HepG2 (cell line): ENCODE data around the gene GAL3ST2. TPM values are rescaled to one million over a fixed set of nuclear protein-coding genes. Genes with fewer than 3 reads are reported as not detected.

Source experiments
- HNRNPH1 ChIP-seq: fragments of 200-400 bp; formaldehyde crosslinking; optimal IDR thresholded peaks from 2 replicates; pipeline ENCODE3; 2017; ENCODE audit warnings: mild to moderate bottlenecking, low read depth, low read length
- HNRNPK ChIP-seq: fragments of 200-400 bp; formaldehyde crosslinking; IDR thresholded peaks from 2 replicates; pipeline ENCODE4 v1.6.1; 2018; ENCODE audit warnings: low read length, low read depth, moderate library complexity, mild to moderate bottlenecking; ENCODE audit not compliant: poor library complexity, severe bottlenecking
- KDM2A ChIP-seq: sonication (generic); formaldehyde crosslinking; IDR thresholded peaks from 2 replicates; pipeline ENCODE4 v1.4.0; 2020; ENCODE audit warnings: low read depth, missing genetic modification reagents, borderline replicate concordance
- MAF1 ChIP-seq: sonication (generic); formaldehyde crosslinking; IDR thresholded peaks from 2 replicates; pipeline ENCODE4 v1.5.0; 2020; ENCODE audit warnings: missing genetic modification reagents, borderline replicate concordance
- NCOA1 ChIP-seq: sonication (generic); formaldehyde crosslinking; IDR thresholded peaks from 2 replicates; pipeline ENCODE4 v1.9.0; 2021; ENCODE audit warnings: missing genetic modification reagents
- POGZ ChIP-seq: sonication (generic); formaldehyde crosslinking; IDR thresholded peaks from 2 replicates; pipeline ENCODE4 v1.4.0; 2020; ENCODE audit warnings: mild to moderate bottlenecking, missing genetic modification reagents
- RBM22 ChIP-seq: fragments of 200-400 bp; formaldehyde crosslinking; optimal IDR thresholded peaks from 2 replicates; pipeline ENCODE3; 2017; ENCODE audit warnings: mild to moderate bottlenecking, low read length, moderate library complexity
- SP2 ChIP-seq: sonication (generic); formaldehyde crosslinking; IDR thresholded peaks from 2 replicates; pipeline ENCODE4 v1.5.1; 2020; ENCODE audit warnings: mild to moderate bottlenecking, missing genetic modification reagents
- ZNF263 ChIP-seq: sonication (generic); formaldehyde crosslinking; IDR thresholded peaks from 2 replicates; pipeline ENCODE4 v1.4.0; 2020; ENCODE audit warnings: missing genetic modification reagents
- ZNF274 ChIP-seq: sonication (generic); formaldehyde crosslinking; IDR thresholded peaks from 2 replicates; pipeline ENCODE4 v1.5.1; 2020; ENCODE audit warnings: mild to moderate bottlenecking, missing genetic modification reagents
- ZNF343 ChIP-seq: sonication (generic); formaldehyde crosslinking; IDR thresholded peaks from 2 replicates; pipeline ENCODE4 v1.4.0; 2020; ENCODE audit warnings: mild to moderate bottlenecking, missing genetic modification reagents
- ZNF510 ChIP-seq: sonication (generic); formaldehyde crosslinking; IDR thresholded peaks from 2 replicates; pipeline ENCODE4 v1.4.0; 2020; ENCODE audit warnings: low read depth, mild to moderate bottlenecking, missing genetic modification reagents
- ZNF563 ChIP-seq: sonication (generic); formaldehyde crosslinking; IDR thresholded peaks from 2 replicates; pipeline ENCODE4 v1.8.0; 2022; ENCODE audit warnings: mild to moderate bottlenecking, moderate library complexity, missing genetic modification reagents
- ZNF703 ChIP-seq: sonication (generic); formaldehyde crosslinking; IDR thresholded peaks from 2 replicates; pipeline ENCODE4 v1.5.1; 2020; ENCODE audit warnings: missing genetic modification reagents, mild to moderate bottlenecking, moderate library complexity, borderline replicate concordance
- ZNF776 ChIP-seq: sonication (generic); formaldehyde crosslinking; IDR thresholded peaks from 2 replicates; pipeline ENCODE4 v1.4.0; 2020; ENCODE audit warnings: mild to moderate bottlenecking, missing genetic modification reagents
- polyA plus RNA-seq, 8 experiments: library from polyadenylated mRNA; depleted of rRNA in 3 of 8; stranded (reverse) in 7 of 8; unstranded in 1 of 8; fragments of >200 nt; fragmentation: Illumina TruSeq in 4 of 8; extraction: Trizol in 4 of 8; gene quantifications; 2 replicates each; pipeline versions ENCODE4 v1.2.1 to v1.2.3, GENCODE V29; 2011 to 2016; ENCODE audit warnings: low read depth in 4 of 8, missing spikeins in 1 of 8, mixed read lengths in 1 of 8; ENCODE audit not compliant: insufficient read depth in 1 of 8
- total RNA-seq, 5 experiments: library from RNA; depleted of rRNA; stranded (reverse); fragments of >200 nt; fragmentation: Illumina TruSeq; extraction: Trizol; gene quantifications; 2 replicates each; pipeline ENCODE4 v1.2.3, GENCODE V29; 2016; ENCODE audit warnings: low read depth in 1 of 5
- TF ChIP-seq, protein P1 (sequence below): sonication (generic); formaldehyde crosslinking; IDR thresholded peaks from 2 replicates; pipeline ENCODE4 v1.4.0; 2020; ENCODE audit warnings: missing genetic modification reagents, borderline replicate concordance
- TF ChIP-seq, protein P2 (sequence below): sonication (generic); formaldehyde crosslinking; IDR thresholded peaks from 2 replicates; pipeline ENCODE4 v1.4.0; 2020; ENCODE audit warnings: missing genetic modification reagents
- TF ChIP-seq, protein P3 (sequence below): sonication (generic); formaldehyde crosslinking; IDR thresholded peaks from 2 replicates; pipeline ENCODE4 v1.8.1; 2023; ENCODE audit warnings: mild to moderate bottlenecking, missing genetic modification reagents, borderline replicate concordance

GAL3ST2 gene
- total and polyA plus RNA-seq, 2 of the 13 experiments (the other 11 are each of a cell fraction or from before 2014, with no cell fraction given) = 0.17 to 0.20 TPM

DNA sequence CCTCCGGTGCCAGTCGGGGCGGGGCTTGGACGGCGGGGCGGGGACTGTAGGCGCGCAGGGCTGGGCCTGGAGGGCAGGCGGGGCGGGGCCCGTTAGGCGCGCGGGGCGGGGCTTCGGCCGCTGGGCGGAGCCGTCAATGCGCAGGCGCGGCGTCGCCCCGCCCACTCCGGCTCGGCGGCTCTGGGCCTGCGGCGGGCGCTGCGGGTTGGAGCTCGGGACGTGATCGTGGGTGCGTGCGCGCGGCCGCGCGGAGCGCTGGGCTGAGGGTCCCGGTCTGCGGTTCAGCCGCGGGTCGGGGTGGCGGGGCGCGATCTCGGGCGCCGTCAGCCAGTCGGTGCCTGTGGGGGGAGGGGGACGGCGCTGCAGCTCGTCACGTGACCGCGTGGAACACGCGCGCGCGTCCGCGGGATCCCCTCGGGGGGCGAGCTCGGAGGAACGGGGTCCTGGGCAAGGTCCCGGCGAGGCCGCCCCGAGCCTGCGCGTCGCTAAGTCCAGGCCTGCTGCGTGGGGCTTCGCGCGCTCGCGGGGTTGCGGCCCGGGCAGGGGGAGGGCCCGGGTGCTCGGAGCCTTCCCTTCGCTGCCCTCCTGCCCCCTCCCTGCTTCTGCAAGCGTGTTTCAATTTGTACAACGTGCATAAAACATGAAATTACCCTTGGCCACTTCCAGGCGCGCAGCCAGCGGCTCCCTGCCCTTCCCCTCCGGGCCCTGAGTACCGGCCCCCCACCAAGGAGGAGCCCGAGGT is 42.0 kb upstream of the GAL3ST2 start, which contains the start of gene D2HGDH (continued):
- TF ChIP-seq ZNF343 (CRISPR knock-in tag) (no peak), HNRNPK (peak; percentile 7), POGZ (CRISPR knock-in tag) (0 out of 2 replicates have a peak, but pooled peaks have one; percentile 5), ZNF563 (CRISPR knock-in tag) (peak; percentile 78), ZNF776 (CRISPR knock-in tag) (peak; percentile 82; the same call in 1 of the 2 replicates), ZNF703 (no peak; the same call in 1 of the 2 replicates), NCOA1 (no peak), ZNF510 (CRISPR knock-in tag) (no peak), KDM2A (CRISPR knock-in tag) (no peak), HNRNPH1 (no peak), MAF1 (no peak), SP2 (CRISPR knock-in tag) (peak; percentile 37; the same call in 1 of the 2 replicates), ZNF274 (CRISPR knock-in tag) (no peak; the same call in 1 of the 2 replicates), RBM22 (peak; percentile 65), ZNF263 (CRISPR knock-in tag) (no peak; the same call in 1 of the 2 replicates)
- TF ChIP-seq, protein P1, sequence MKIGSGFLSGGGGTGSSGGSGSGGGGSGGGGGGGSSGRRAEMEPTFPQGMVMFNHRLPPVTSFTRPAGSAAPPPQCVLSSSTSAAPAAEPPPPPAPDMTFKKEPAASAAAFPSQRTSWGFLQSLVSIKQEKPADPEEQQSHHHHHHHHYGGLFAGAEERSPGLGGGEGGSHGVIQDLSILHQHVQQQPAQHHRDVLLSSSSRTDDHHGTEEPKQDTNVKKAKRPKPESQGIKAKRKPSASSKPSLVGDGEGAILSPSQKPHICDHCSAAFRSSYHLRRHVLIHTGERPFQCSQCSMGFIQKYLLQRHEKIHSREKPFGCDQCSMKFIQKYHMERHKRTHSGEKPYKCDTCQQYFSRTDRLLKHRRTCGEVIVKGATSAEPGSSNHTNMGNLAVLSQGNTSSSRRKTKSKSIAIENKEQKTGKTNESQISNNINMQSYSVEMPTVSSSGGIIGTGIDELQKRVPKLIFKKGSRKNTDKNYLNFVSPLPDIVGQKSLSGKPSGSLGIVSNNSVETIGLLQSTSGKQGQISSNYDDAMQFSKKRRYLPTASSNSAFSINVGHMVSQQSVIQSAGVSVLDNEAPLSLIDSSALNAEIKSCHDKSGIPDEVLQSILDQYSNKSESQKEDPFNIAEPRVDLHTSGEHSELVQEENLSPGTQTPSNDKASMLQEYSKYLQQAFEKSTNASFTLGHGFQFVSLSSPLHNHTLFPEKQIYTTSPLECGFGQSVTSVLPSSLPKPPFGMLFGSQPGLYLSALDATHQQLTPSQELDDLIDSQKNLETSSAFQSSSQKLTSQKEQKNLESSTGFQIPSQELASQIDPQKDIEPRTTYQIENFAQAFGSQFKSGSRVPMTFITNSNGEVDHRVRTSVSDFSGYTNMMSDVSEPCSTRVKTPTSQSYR (CRISPR knock-in tag) = peak; percentile 91; the same call in 1 of the 2 replicates
- TF ChIP-seq, protein P2, sequence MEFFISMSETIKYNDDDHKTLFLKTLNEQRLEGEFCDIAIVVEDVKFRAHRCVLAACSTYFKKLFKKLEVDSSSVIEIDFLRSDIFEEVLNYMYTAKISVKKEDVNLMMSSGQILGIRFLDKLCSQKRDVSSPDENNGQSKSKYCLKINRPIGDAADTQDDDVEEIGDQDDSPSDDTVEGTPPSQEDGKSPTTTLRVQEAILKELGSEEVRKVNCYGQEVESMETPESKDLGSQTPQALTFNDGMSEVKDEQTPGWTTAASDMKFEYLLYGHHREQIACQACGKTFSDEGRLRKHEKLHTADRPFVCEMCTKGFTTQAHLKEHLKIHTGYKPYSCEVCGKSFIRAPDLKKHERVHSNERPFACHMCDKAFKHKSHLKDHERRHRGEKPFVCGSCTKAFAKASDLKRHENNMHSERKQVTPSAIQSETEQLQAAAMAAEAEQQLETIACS (CRISPR knock-in tag) = peak; percentile 87
- TF ChIP-seq, protein P3, sequence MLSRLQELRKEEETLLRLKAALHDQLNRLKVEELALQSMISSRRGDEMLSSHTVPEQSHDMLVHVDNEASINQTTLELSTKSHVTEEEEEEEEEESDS = no peak
